ENCODE measurements around the gene EFCAB11.

- TF ChIP-seq CTCF (IDR thresholded peaks at IDR 0.05) (no peak), POLR2A (IDR thresholded peaks at IDR 0.05) (no peak)
Observed at GRCh38 chr14:89823743-89824142, 130.8 kb downstream of the EFCAB11 start.

All from thyroid gland (tissue), 4 donors.